ENCODE results near the gene VPS25. TPM values are rescaled to one million over a fixed set of nuclear protein-coding genes. Genes with fewer than 3 reads are reported as not detected.

VPS25 gene
- 55.6 TPM for polyA plus RNA-seq (2013, experiment 1 of 2)
- polyA plus RNA-seq (2013, experiment 2 of 2) = 55.8 TPM

DNA sequence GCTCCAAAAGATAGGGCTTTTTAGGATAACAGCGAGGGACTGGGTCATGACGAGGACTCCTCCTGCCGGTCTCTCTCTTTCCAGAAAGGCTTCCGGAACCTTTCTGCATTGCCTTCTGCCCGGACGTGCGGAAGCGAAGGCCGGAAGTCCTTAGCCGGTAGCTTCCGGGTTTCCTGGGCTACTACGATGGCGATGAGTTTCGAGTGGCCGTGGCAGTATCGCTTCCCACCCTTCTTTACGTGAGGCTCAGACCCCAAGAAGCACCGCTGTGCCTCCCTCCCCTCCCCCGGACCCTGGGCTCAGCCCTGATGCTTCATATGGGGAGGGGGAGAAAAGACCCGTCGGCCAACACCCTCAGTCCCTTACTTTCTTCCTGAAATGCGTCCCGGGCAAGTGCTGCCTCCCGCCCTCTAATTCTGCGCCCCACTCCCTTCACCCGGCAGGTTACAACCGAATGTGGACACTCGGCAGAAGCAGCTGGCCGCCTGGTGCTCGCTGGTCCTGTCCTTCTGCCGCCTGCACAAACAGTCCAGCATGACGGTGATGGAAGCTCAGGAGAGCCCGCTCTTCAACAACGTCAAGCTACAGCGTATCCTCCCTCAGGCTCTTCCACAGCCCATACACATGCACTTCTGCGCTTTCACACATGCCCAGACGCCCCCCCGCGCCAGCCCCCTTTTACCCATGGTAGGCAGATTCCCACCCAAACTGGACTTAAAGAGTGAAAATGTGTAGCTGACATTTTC is at the start of gene VPS25:
Gene VPS25, plus strand, starts transcription at position 160 of the 746 bp plus-strand sequence. Its CDS starts 27 bp downstream, at position 187.
- no peak within 1 kb of the TSS for H2BK12ac ChIP-seq (ENCODE audit: low read length in 2 of 2)
- peak within 1 kb of the TSS; percentile 92 for H4K91ac ChIP-seq (ENCODE audit: low read length)
- H2BK5ac ChIP-seq (ENCODE audit: low read depth, low read length, poor library complexity, severe bottlenecking) = peak within 1 kb of the TSS; percentile 95
- peaks cover 2% of the 10 kb centered on the region for H3K79me1 ChIP-seq (replicated peaks; ENCODE audit: low read length, poor library complexity, severe bottlenecking)
- peaks cover 8 to 35% of the 10 kb centered on the region in 2 experiments for H3K36me3 ChIP-seq (ENCODE audit: control insufficient read depth in 1 of 2, insufficient read depth in 2 of 2, low read depth in 1 of 2, low read length in 2 of 2)
- H2BK120ac ChIP-seq (ENCODE audit: low read depth, low read length) = no peak within 1 kb of the TSS
- H3K4me1 ChIP-seq (ENCODE audit: control insufficient read depth, insufficient read depth, low read depth, low read length) = peaks cover 10% of the 10 kb centered on the region
- under 1% methylated on average over 31 of the region's 39 CpGs for whole genome bisulfite sequencing
- H3K18ac ChIP-seq (ENCODE audit: low read depth in 1 of 2, low read length in 2 of 2) = peak within 1 kb of the TSS; percentile 66 to 85
- peak within 1 kb of the TSS; percentile 95 for H3K9ac ChIP-seq (ENCODE audit: low read length)
- peak within 1 kb of the TSS; percentile 62 for H2AK5ac ChIP-seq (ENCODE audit: low read length, severe bottlenecking)
- H3K4ac ChIP-seq (ENCODE audit: low read depth in 1 of 2, low read length in 2 of 2) = peak within 1 kb of the TSS; percentile 69 to 96
- H3K4me3 ChIP-seq (ENCODE audit: insufficient read depth in 1 of 2, low read depth in 1 of 2, low read length in 2 of 2) = peak within 1 kb of the TSS; percentile 68 to 97
- H2AFZ ChIP-seq (ENCODE audit: low read depth, low read length) = peak within 1 kb of the TSS; percentile 43
- peak within 1 kb of the TSS in 1 of 2 experiments; percentile 40 for H3K23ac ChIP-seq (ENCODE audit: low read length in 2 of 2)
- H2BK15ac ChIP-seq (ENCODE audit: low read depth, poor library complexity, severe bottlenecking) = peak within 1 kb of the TSS; percentile 63
- peak within 1 kb of the TSS; percentile 97 for H3K27ac ChIP-seq (ENCODE audit: low read length, poor library complexity, severe bottlenecking)
- peak within 1 kb of the TSS; percentile 93 for H3K4me2 ChIP-seq (ENCODE audit: low read length, poor library complexity, severe bottlenecking)
- H3K14ac ChIP-seq (ENCODE audit: low read length in 2 of 2) = peak within 1 kb of the TSS in 1 of 2 experiments; percentile 68
- peak within 1 kb of the TSS; percentile 100 for H4K8ac ChIP-seq (ENCODE audit: low read length)
- no peaks in the 10 kb centered on the region for H3K27me3 ChIP-seq (ENCODE audit: control insufficient read depth in 1 of 2, insufficient read depth in 1 of 2, low read length in 2 of 2)
- DNase-seq = peak; percentile 89
- no peaks in the 10 kb centered on the region for H3K9me3 ChIP-seq (ENCODE audit: control insufficient read depth, low read length)

DNA sequence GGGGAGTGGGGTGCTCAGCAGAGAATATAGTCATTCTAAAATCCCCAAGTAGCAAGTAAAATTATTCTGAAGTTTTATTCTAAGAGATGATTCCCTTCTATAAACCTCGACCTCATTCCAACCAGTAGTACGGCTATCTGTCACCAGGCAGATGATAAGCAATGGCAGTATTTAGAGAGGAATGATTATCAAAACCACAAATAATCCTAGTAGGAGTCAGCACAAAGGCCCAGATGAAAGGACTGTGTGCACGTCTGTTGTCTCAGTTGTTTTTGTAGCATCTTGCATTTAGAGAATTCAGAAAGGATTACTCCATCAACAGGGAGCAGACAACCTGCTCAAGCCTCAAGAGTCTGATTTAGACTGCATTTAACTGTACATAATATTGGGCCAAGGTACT is 49.6 kb upstream of the VPS25 start:
- Histone ChIP-seq H4K8ac (ENCODE audit: low read length) (no peak overlapping the region), H3K9ac (ENCODE audit: low read length) (no peak overlapping the region), H3K9me3 (ENCODE audit: control insufficient read depth, low read length) (no peaks in the 10 kb centered on the region), H3K4me1 (ENCODE audit: control insufficient read depth, insufficient read depth, low read depth, low read length) (no peaks in the 10 kb centered on the region), H3K14ac (ENCODE audit: low read length in 2 of 2) (no peak overlapping the region), H2BK15ac (ENCODE audit: low read depth, poor library complexity, severe bottlenecking) (no peak overlapping the region), H3K27me3 (ENCODE audit: control insufficient read depth in 1 of 2, insufficient read depth in 1 of 2, low read length in 2 of 2) (no peaks in the 10 kb centered on the region), H2AFZ (ENCODE audit: low read depth, low read length) (no peak overlapping the region), H3K18ac (ENCODE audit: low read depth in 1 of 2, low read length in 2 of 2) (no peak overlapping the region), H2BK12ac (ENCODE audit: low read length in 2 of 2) (no peak overlapping the region), H3K79me1 (replicated peaks; ENCODE audit: low read length, poor library complexity, severe bottlenecking) (no peaks in the 10 kb centered on the region), H3K23ac (ENCODE audit: low read length in 2 of 2) (no peak overlapping the region), H3K4me3 (ENCODE audit: insufficient read depth in 1 of 2, low read depth in 1 of 2, low read length in 2 of 2) (no peak overlapping the region), H2AK5ac (ENCODE audit: low read length, severe bottlenecking) (no peak overlapping the region), H3K4me2 (ENCODE audit: low read length, poor library complexity, severe bottlenecking) (no peak overlapping the region), H3K27ac (ENCODE audit: low read length, poor library complexity, severe bottlenecking) (no peak overlapping the region), H2BK5ac (ENCODE audit: low read depth, low read length, poor library complexity, severe bottlenecking) (no peak overlapping the region), H3K36me3 (ENCODE audit: control insufficient read depth in 1 of 2, insufficient read depth in 2 of 2, low read depth in 1 of 2, low read length in 2 of 2) (peaks cover 19 to 80% of the 10 kb centered on the region in 2 experiments), H2BK120ac (ENCODE audit: low read depth, low read length) (no peak overlapping the region), H3K4ac (ENCODE audit: low read depth in 1 of 2, low read length in 2 of 2) (no peak overlapping the region), H4K91ac (ENCODE audit: low read length) (no peak overlapping the region)
- 75% methylated on average over 1 of the region's 3 CpGs for WGBS
- DNase-seq = no peak

DNA sequence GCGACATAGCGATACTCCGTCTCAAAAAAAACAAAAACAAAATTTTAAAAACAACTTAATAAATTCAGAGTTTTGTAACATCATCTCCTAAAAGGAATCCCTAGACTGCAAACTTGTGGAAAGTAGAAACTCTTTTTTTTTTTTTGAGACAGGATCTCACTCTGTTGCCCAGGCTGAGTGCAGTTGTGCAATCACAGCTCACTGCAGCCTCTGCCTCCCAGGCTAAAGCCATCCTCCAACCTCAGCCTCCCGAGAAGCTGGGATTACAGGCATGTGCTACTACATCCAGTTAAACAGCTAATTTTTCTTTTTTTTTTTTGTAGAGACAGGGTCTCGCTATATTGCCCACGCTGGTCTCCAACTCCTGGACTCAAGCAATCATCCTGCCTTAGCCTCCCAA is 48.1 kb upstream of the VPS25 start:
- Histone ChIP-seq H2BK12ac (ENCODE audit: low read length in 2 of 2) (no peak overlapping the region), H2BK5ac (ENCODE audit: low read depth, low read length, poor library complexity, severe bottlenecking) (no peak overlapping the region), H3K9ac (ENCODE audit: low read length) (no peak overlapping the region), H2BK15ac (ENCODE audit: low read depth, poor library complexity, severe bottlenecking) (no peak overlapping the region), H3K4me1 (ENCODE audit: control insufficient read depth, insufficient read depth, low read depth, low read length) (no peaks in the 10 kb centered on the region), H4K8ac (ENCODE audit: low read length) (no peak overlapping the region), H3K79me1 (replicated peaks; ENCODE audit: low read length, poor library complexity, severe bottlenecking) (no peaks in the 10 kb centered on the region), H3K4me3 (ENCODE audit: insufficient read depth in 1 of 2, low read depth in 1 of 2, low read length in 2 of 2) (no peak overlapping the region), H3K27ac (ENCODE audit: low read length, poor library complexity, severe bottlenecking) (no peak overlapping the region), H3K18ac (ENCODE audit: low read depth in 1 of 2, low read length in 2 of 2) (no peak overlapping the region), H3K36me3 (ENCODE audit: control insufficient read depth in 1 of 2, insufficient read depth in 2 of 2, low read depth in 1 of 2, low read length in 2 of 2) (peaks cover 19 to 77% of the 10 kb centered on the region in 2 experiments), H2BK120ac (ENCODE audit: low read depth, low read length) (no peak overlapping the region), H2AK5ac (ENCODE audit: low read length, severe bottlenecking) (no peak overlapping the region), H3K4ac (ENCODE audit: low read depth in 1 of 2, low read length in 2 of 2) (no peak overlapping the region), H3K23ac (ENCODE audit: low read length in 2 of 2) (no peak overlapping the region), H3K27me3 (ENCODE audit: control insufficient read depth in 1 of 2, insufficient read depth in 1 of 2, low read length in 2 of 2) (no peaks in the 10 kb centered on the region), H3K4me2 (ENCODE audit: low read length, poor library complexity, severe bottlenecking) (no peak overlapping the region), H3K9me3 (ENCODE audit: control insufficient read depth, low read length) (no peaks in the 10 kb centered on the region), H2AFZ (ENCODE audit: low read depth, low read length) (no peak overlapping the region), H4K91ac (ENCODE audit: low read length) (no peak overlapping the region), H3K14ac (ENCODE audit: low read length in 2 of 2) (no peak overlapping the region)
- 98% methylated on average over 3 of the region's 6 CpGs for WGBS
- DNase-seq = no peak

DNA sequence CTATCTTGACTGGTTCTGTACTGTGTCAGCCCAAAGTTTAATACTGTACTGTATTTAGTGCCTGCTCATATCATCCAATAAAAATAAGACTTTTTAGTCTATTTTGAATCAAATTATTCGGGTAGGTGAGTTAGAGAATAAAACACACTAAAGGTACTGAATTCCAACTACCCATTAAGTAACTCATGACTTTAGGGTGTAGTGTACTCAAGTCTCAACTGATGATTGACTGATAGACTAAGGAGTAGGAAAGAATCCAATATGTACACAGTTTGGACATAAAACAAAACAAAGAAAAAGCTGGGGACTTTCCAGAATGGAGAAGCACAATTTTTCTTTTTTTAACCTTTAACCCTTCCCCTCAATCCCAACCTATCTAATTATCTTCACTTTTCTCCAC is 32.5 kb upstream of the VPS25 start:
- Histone ChIP-seq H3K18ac (ENCODE audit: low read depth in 1 of 2, low read length in 2 of 2) (no peak overlapping the region), H3K79me1 (replicated peaks; ENCODE audit: low read length, poor library complexity, severe bottlenecking) (peaks cover 28% of the 10 kb centered on the region), H2AK5ac (ENCODE audit: low read length, severe bottlenecking) (no peak overlapping the region), H3K36me3 (ENCODE audit: control insufficient read depth in 1 of 2, insufficient read depth in 2 of 2, low read depth in 1 of 2, low read length in 2 of 2) (peaks cover 7 to 12% of the 10 kb centered on the region in 2 experiments), H4K91ac (ENCODE audit: low read length) (no peak overlapping the region), H3K4me2 (ENCODE audit: low read length, poor library complexity, severe bottlenecking) (no peak overlapping the region), H2AFZ (ENCODE audit: low read depth, low read length) (no peak overlapping the region), H3K9me3 (ENCODE audit: control insufficient read depth, low read length) (no peaks in the 10 kb centered on the region), H3K14ac (ENCODE audit: low read length in 2 of 2) (no peak overlapping the region), H3K4me1 (ENCODE audit: control insufficient read depth, insufficient read depth, low read depth, low read length) (peaks cover 10% of the 10 kb centered on the region), H3K27ac (ENCODE audit: low read length, poor library complexity, severe bottlenecking) (no peak overlapping the region), H3K9ac (ENCODE audit: low read length) (no peak overlapping the region), H3K4ac (ENCODE audit: low read depth in 1 of 2, low read length in 2 of 2) (no peak overlapping the region), H2BK120ac (ENCODE audit: low read depth, low read length) (no peak overlapping the region), H4K8ac (ENCODE audit: low read length) (no peak overlapping the region), H2BK15ac (ENCODE audit: low read depth, poor library complexity, severe bottlenecking) (no peak overlapping the region), H2BK12ac (ENCODE audit: low read length in 2 of 2) (no peak overlapping the region), H3K23ac (ENCODE audit: low read length in 2 of 2) (no peak overlapping the region), H3K4me3 (ENCODE audit: insufficient read depth in 1 of 2, low read depth in 1 of 2, low read length in 2 of 2) (no peak overlapping the region), H2BK5ac (ENCODE audit: low read depth, low read length, poor library complexity, severe bottlenecking) (no peak overlapping the region), H3K27me3 (ENCODE audit: control insufficient read depth in 1 of 2, insufficient read depth in 1 of 2, low read length in 2 of 2) (no peaks in the 10 kb centered on the region)
- no peak for DNase-seq
- WGBS = no CpG with 5 or more reads among the region's 1 CpG

All from mesenchymal stem cell (in vitro differentiated cells and primary cell).